ENCODE results near the gene HSFX2. TPM values are rescaled to one million over a fixed set of nuclear protein-coding genes. Genes with fewer than 3 reads are reported as not detected.

Gene HSFX2
- total RNA-seq, 1 experiment from 2014 or later, result not detected

GRCh38 chrX:149607699-149608098 is 12.6 kb upstream of the HSFX2 start:
- no peak for TF ChIP-seq YY1 (IDR thresholded peaks at IDR 0.05; ENCODE audit: extremely low read depth, insufficient replicate concordance, low read depth, low read length)
- no peak for TF ChIP-seq ZBTB33 (IDR thresholded peaks at IDR 0.05; ENCODE audit: extremely low read depth, insufficient replicate concordance, low read length)
- no peak for TF ChIP-seq JUND (IDR thresholded peaks at IDR 0.05)
- TF ChIP-seq EGR1 (IDR thresholded peaks at IDR 0.05; ENCODE audit: low read depth), result no peak
- no peak for TF ChIP-seq REST (IDR thresholded peaks at IDR 0.05; ENCODE audit: low read depth)
- TF ChIP-seq TCF7L2 (IDR thresholded peaks at IDR 0.05; ENCODE audit: borderline replicate concordance, extremely low read depth, insufficient read depth, insufficient read length), result no peak
- no peak for TF ChIP-seq POLR2AphosphoS5 (IDR thresholded peaks at IDR 0.05; ENCODE audit: low read depth, low read length)
- TF ChIP-seq CBX3 (IDR thresholded peaks at IDR 0.05; ENCODE audit: low read depth), result no peak
- no peak for TF ChIP-seq CTCF (IDR thresholded peaks at IDR 0.05 in 2 of 3, conservative IDR thresholded peaks at IDR 0.05 in 1 of 3; ENCODE audit: borderline replicate concordance in 1 of 3, insufficient read depth in 1 of 3, low read depth in 2 of 3, low read length in 2 of 3)
- no peak for TF ChIP-seq SP1 (IDR thresholded peaks at IDR 0.05; ENCODE audit: low read depth)
- no peak for TF ChIP-seq SIN3A (IDR thresholded peaks at IDR 0.05; ENCODE audit: low read depth)
- TF ChIP-seq RAD21 (IDR thresholded peaks at IDR 0.05; ENCODE audit: low read depth), result no peak
- TF ChIP-seq ZNF274 (IDR thresholded peaks at IDR 0.05; ENCODE audit: low read depth, low read length), result no peak
- no peak for TF ChIP-seq EZH2phosphoT487 (IDR thresholded peaks at IDR 0.05; ENCODE audit: borderline replicate concordance)
- no peak for TF ChIP-seq ZFX (IDR thresholded peaks at IDR 0.05)
- no peak for TF ChIP-seq ELF1 (IDR thresholded peaks at IDR 0.05; ENCODE audit: borderline replicate concordance, low read depth)
- ATAC-seq, result no peak
- CTCF ChIA-PET, result no interaction called here
- Histone ChIP-seq H3K36me3 (ENCODE audit: control insufficient read depth in 1 of 2, insufficient read depth in 2 of 2, low read length in 2 of 2) (no peaks in the 10 kb centered on the region), H3K4me2 (ENCODE audit: low read length) (no peak overlapping the region), H3K4me3 (replicated peaks in 1 of 2; ENCODE audit: low read depth in 1 of 2, low read length in 2 of 2) (no peak overlapping the region), H2AFZ (ENCODE audit: low read depth, low read length, poor library complexity, severe bottlenecking) (no peak overlapping the region), H3K9me3 (ENCODE audit: control insufficient read depth in 1 of 2, insufficient read depth in 1 of 2, low read depth in 1 of 2, low read length in 2 of 2) (no peaks in the 10 kb centered on the region), H4K20me1 (ENCODE audit: insufficient read depth) (no peaks in the 10 kb centered on the region), H3K9ac (ENCODE audit: low read length) (no peak overlapping the region), H3K9me2 (ENCODE audit: insufficient read depth) (no peaks in the 10 kb centered on the region), H3K27ac (ENCODE audit: low read depth, low read length) (no peak overlapping the region), H3K79me2 (ENCODE audit: insufficient read depth, low read length) (no peaks in the 10 kb centered on the region; the same call in 1 of the 2 replicates), H3K4me1 (ENCODE audit: control insufficient read depth in 1 of 2, insufficient read depth in 2 of 2, low read length in 2 of 2) (no peaks in the 10 kb centered on the region), H3K27me3 (ENCODE audit: insufficient read depth, low read length) (no peaks in the 10 kb centered on the region)
- RAD21 ChIA-PET (ENCODE audit: low non-redundant PET in 1 of 2, low total read pairs in 2 of 2, uncharacterized antibody in 2 of 2, unreplicated experiment in 2 of 2), result no interaction called here
- intact Hi-C loops (cut with micrococcal nuclease), result no loop called here
- no TSS peak for BruUV-seq (replicated peaks)
- POLR2A ChIA-PET, result no interaction called here
- DNase-seq (ENCODE audit: low read depth, low spot score), result no peak
